Fibroblast of villous mesenchyme (primary cell): ENCODE data around the gene SYT13. TPM values are rescaled to one million over a fixed set of nuclear protein-coding genes. Genes with fewer than 3 reads are reported as not detected.

Experiments used
- DNase-seq: peaks from one replicate; pipeline ENCODE4 v3.0.0-alpha.2; 2010; ENCODE audit warnings: low read depth
- H3K4me3 ChIP-seq: 2 replicates; pipeline ENCODE4 v1.5.1; 2011; ENCODE audit warnings: low read depth, mild to moderate bottlenecking, low read length
- total RNA-seq: library from RNA; depleted of rRNA; stranded (reverse); fragments of >200 nt; gene quantifications from 2 replicates; pipeline ENCODE4 v1.2.3, GENCODE V29; 2012
- TF ChIP-seq, protein P1 (sequence below): IDR thresholded peaks from 2 replicates; pipeline ENCODE4 v1.5.1; 2012; ENCODE audit warnings: low read depth, mild to moderate bottlenecking, low read length; ENCODE audit not compliant: insufficient read depth

Gene SYT13
- total RNA-seq, 1 donor = not detected

DNA sequence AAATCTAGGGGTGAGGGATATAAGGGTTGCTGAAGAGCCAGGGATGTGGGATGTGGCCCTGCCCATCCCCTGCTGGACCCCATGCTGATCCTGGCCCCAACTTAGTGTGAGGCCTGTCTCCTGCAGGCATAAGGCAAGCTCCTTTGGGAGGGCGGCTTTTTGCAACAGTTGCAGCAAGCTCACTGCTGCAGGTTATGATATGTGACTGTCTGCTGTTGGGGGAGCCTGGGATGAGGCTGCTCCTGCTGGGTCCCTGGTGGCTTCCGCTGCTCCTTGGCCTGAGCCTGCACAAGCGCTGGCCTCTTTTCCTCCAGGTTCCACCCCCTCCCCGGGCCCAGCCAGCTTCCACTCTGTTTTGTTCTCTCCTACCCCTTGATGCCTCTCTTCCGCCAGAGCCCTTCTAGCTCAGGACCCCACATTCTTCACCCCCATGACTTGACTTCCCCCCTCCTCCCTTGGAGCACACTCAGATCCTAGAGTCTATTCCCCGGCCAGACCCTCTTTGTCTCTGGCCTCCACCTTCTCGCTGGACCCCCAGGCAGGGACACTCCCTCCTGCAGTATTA is 35.0 kb upstream of the SYT13 start:
- TF ChIP-seq, protein P1, sequence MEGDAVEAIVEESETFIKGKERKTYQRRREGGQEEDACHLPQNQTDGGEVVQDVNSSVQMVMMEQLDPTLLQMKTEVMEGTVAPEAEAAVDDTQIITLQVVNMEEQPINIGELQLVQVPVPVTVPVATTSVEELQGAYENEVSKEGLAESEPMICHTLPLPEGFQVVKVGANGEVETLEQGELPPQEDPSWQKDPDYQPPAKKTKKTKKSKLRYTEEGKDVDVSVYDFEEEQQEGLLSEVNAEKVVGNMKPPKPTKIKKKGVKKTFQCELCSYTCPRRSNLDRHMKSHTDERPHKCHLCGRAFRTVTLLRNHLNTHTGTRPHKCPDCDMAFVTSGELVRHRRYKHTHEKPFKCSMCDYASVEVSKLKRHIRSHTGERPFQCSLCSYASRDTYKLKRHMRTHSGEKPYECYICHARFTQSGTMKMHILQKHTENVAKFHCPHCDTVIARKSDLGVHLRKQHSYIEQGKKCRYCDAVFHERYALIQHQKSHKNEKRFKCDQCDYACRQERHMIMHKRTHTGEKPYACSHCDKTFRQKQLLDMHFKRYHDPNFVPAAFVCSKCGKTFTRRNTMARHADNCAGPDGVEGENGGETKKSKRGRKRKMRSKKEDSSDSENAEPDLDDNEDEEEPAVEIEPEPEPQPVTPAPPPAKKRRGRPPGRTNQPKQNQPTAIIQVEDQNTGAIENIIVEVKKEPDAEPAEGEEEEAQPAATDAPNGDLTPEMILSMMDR = no peak
- H3K4me3 ChIP-seq = no peak overlapping the region
- no peak for DNase-seq

DNA sequence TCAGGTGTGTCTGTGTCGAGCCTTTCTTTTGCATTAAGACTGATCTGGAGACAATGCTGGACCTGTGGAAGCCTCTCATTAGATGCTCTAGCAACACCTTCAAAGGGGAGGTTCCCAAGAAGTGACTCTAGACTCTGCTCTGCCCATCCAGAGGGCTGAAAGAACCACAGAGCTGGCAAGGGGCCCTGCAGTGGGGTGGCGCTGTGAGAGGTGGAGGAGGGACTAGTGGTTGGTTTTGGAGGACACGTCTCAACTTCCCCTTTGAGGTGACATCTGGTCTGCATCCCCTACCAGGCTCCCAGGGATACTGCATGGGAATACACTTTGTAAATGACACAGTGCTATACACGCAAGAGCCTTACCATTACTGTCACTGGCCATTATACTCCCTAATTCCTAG is 34.2 kb upstream of the SYT13 start:
- DNase-seq = no peak
- no peak overlapping the region for H3K4me3 ChIP-seq
- TF ChIP-seq, protein P1 = no peak

DNA sequence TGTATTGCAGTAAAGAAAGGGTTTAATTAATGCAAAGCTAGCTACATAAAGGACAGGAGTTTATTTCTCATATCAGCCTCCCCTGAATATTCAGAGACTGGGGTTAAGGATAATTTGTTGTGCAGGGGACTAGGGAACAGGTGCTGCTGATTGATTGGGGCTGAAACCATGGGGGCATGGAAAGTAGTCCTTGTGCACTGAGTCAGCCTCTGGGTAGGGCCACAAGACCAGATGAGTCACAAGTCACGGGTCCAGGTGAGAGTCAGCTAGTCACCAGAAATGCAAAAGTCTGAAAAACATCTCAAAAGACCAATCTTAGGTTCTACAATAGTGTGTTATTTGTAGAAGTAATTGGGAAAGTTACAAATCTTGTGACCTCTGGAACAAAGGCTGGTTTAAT is 32.9 kb upstream of the SYT13 start:
- no peak overlapping the region for H3K4me3 ChIP-seq
- TF ChIP-seq, protein P1 = no peak
- DNase-seq = no peak

DNA sequence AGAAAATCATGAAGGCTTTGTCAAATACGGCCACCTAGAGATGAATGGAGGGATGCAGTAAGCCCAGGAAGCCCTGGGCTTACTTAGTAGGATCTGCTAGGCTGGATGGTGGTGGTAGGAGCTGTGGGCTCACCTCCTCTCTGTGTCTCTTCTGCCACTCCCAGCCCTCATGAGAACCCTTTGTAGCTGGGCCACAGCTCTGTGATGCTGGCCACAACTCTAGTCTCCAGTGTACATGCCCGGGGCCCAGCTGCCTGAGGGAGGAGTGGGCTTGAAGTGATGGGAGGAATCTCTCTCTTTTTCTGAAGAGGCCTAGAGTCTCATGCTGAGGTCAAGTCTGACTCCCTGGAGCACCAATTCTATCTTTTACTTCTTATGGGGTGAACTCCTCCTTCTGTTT is 32.4 kb upstream of the SYT13 start:
- no peak for DNase-seq

DNA sequence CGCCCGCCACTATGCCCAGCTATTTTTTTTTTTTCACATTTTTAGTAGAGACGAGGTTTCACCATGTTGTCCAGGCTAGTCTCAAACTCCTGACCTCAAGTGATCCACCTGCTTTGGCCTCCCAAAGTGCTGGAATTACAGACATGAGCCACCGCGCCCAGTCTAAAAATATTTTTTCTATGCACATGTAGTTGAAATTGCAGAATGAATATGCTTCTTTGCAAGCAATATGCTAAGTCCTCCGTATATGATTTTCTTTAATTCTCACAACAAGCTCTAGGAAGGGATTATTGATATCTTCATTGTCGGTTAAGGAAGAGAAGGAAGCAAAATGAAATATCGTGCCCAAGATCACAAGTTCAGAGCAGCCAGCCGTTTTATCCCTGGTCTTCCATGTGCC is 30.1 kb upstream of the SYT13 start:
- DNase-seq = no peak
- TF ChIP-seq, protein P1 = no peak
- H3K4me3 ChIP-seq = no peak overlapping the region

More for the DNA sequence above, 32.4 kb upstream of the SYT13 start:
- H3K4me3 ChIP-seq = no peak overlapping the region
- TF ChIP-seq, protein P1 = no peak

DNA sequence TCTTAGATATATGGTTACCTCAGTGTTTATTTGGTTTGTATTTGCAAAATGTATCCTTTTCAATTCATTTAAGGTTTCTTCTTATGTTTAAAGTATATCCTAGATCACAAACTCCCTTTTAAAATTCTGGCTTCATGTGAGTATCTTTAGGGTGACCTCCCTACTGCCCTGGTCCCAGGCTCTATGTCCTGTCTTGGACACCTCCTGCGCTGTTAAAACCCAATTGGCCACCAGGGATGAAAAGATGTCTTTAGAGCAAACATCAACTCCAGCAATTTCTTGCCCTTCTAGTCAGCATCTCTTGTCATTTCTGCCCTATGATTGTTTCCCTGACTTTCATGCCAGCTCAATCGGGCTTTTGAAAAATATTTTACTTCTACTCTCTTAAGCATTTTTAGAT is 28.8 kb upstream of the SYT13 start:
- no peak for DNase-seq
- TF ChIP-seq, protein P1 = no peak
- H3K4me3 ChIP-seq = no peak overlapping the region

DNA sequence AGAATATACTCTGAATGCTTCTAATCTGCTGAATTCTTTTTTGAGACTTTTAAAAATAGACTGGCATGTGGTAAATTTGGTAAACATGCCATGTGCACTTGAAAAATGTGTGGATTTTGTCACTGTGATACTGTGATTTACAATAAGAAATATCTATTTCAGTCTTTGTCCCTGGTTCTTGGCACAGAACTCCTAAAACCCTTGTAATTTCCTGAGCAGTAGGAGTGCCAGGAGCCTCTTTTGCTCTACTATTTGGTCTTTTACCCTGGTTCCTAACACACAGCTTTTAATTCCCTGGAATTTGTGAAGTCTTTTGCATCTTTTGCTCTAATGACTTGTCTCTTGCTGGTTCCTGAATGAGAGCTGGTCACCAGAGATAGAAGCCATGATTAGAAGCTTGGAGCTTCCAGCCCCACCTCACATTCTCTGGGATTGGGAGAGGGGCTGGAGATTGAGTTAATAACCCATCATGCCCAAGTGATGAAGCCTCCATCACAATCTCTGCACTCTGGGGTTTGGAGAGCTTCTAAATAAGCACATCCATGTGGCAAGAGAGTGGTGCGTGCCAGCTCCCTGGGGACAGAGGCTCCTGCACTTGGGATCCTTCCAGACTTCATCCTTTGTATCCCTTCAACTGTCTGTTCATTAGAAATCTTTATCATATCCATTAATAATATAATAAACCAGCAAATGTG is 27.2 kb upstream of the SYT13 start:
- no peak for DNase-seq
- H3K4me3 ChIP-seq = no peak overlapping the region
- TF ChIP-seq, protein P1 = no peak
